Endothelial cell of umbilical vein (primary cell): ENCODE results near the gene TPCN2. TPM values are rescaled to one million over a fixed set of nuclear protein-coding genes. Genes with fewer than 3 reads are reported as not detected.

ENCODE experiments used
- BruUV-seq: library from RNA; stranded (reverse); fragments of 400-500 nt; replicated peaks from 2 replicates; lab custom pipeline; 2021; lab: Mats Ljungman, UMichigan
- CTCF ChIA-PET: fragments of 300-600, 350-600 bp; sonication (Branson Sonifier 250); formaldehyde crosslinking; loops from one replicate; lab custom pipeline; 2021; ENCODE audit warnings: antibody characterized with exemption, inconsistent platforms; lab: Charles Lee
- POLR2A ChIA-PET: fragments of 300-600, 350-600 bp; sonication (Branson Sonifier 250); formaldehyde crosslinking; loops from one replicate; lab custom pipeline; 2021; ENCODE audit warnings: antibody characterized with exemption, inconsistent platforms; lab: Charles Lee
- DNase-seq: peaks from one replicate; pipeline ENCODE4 v3.0.0-alpha.2; 2011; ENCODE audit warnings: low read depth, low spot score
- FAIRE-seq: peaks from 2 replicates; lab custom pipeline; 2011; peaks lifted over from hg19 to GRCh38; lab: Jason Lieb, UNC
- H2AFZ ChIP-seq: 2 replicates; pipeline ENCODE4 v1.6.0; 2012; ENCODE audit warnings: low read depth, low read length, control low read depth, inconsistent platforms
- H3K27ac ChIP-seq: 2 replicates; pipeline ENCODE4 v1.5.1; 2011; ENCODE audit warnings: low read depth, mild to moderate bottlenecking, control low read depth, low read length, moderate library complexity; ENCODE audit not compliant: insufficient read depth
- H3K27me3 ChIP-seq, 2 experiments: 2 replicates each; pipeline versions ENCODE4 v1.6.0 to v1.6.1; 2011; ENCODE audit warnings: low read length in 2 of 2, mixed read lengths in 1 of 2; ENCODE audit not compliant: control insufficient read depth in 2 of 2, insufficient read depth in 2 of 2
- H3K36me3 ChIP-seq, 2 experiments: 2 replicates in 1 of 2; 3 replicates in 1 of 2; pipeline ENCODE4 v1.5.1; 2011; ENCODE audit warnings: low read length in 2 of 2, mild to moderate bottlenecking in 1 of 2, moderate library complexity in 1 of 2; ENCODE audit not compliant: control insufficient read depth in 2 of 2, insufficient read depth in 2 of 2; ENCODE audit errors: extremely low read depth in 1 of 2
- H3K4me1 ChIP-seq: 3 replicates; pipeline ENCODE4 v1.5.1; 2011; ENCODE audit warnings: mild to moderate bottlenecking, low read length; ENCODE audit not compliant: control insufficient read depth, insufficient read depth; ENCODE audit errors: extremely low read depth
- H3K4me2 ChIP-seq: 2 replicates; pipeline ENCODE4 v1.6.1; 2011; ENCODE audit warnings: low read length, control low read depth, mixed read lengths; ENCODE audit not compliant: insufficient read depth
- H3K4me3 ChIP-seq, 3 experiments: fragments of 200-600 bp in 1 of 3; sonication (generic), shearing (Covaris generic) in 1 of 3; replicated peaks in 1 of 3; 2 replicates each; pipeline ENCODE4 v1.5.1; 2011 to 2016; ENCODE audit warnings: control low read depth in 3 of 3, low read length in 3 of 3, mild to moderate bottlenecking in 2 of 3, inconsistent platforms in 1 of 3, low read depth in 1 of 3, moderate library complexity in 1 of 3; ENCODE audit not compliant: insufficient read depth in 1 of 3
- H3K79me2 ChIP-seq: 2 replicates; pipeline ENCODE4 v1.6.0; 2012; ENCODE audit warnings: low read length, inconsistent platforms; ENCODE audit not compliant: control insufficient read depth, insufficient read depth
- H3K9ac ChIP-seq: replicated peaks from 2 replicates; pipeline ENCODE3; 2011; ENCODE audit warnings: low read length, control low read depth; ENCODE audit not compliant: insufficient read depth; ENCODE audit errors: extremely low read depth
- H3K9me1 ChIP-seq: replicated peaks from 3 replicates; pipeline ENCODE4 v1.6.0; 2011; ENCODE audit warnings: mild to moderate bottlenecking, low read length; ENCODE audit not compliant: control insufficient read depth, insufficient read depth; ENCODE audit errors: extremely low read depth
- H3K9me3 ChIP-seq: replicated peaks from 2 replicates; pipeline ENCODE4 v1.5.1; 2012; ENCODE audit warnings: low read length, inconsistent platforms; ENCODE audit not compliant: control insufficient read depth, insufficient read depth
- H4K20me1 ChIP-seq: replicated peaks from 2 replicates; pipeline ENCODE3; 2011; ENCODE audit warnings: mild to moderate bottlenecking, low read length; ENCODE audit not compliant: control insufficient read depth, insufficient read depth; ENCODE audit errors: extremely low read depth
- EZH2 ChIP-seq: IDR thresholded peaks from 2 replicates; pipeline ENCODE4 v1.6.1; 2012; ENCODE audit warnings: borderline replicate concordance, low read depth, mild to moderate bottlenecking, moderate library complexity, low read length, inconsistent platforms; ENCODE audit not compliant: severe bottlenecking
- FOS ChIP-seq: IDR thresholded peaks from 2 replicates; pipeline ENCODE4 v1.6.1; 2011; ENCODE audit warnings: mild to moderate bottlenecking, low read length, moderate library complexity, borderline replicate concordance; ENCODE audit not compliant: insufficient read depth
- GATA2 ChIP-seq: IDR thresholded peaks from 2 replicates; pipeline ENCODE4 v1.7.0; 2011; ENCODE audit warnings: low read depth, mild to moderate bottlenecking, moderate library complexity, mixed read lengths, low read length; ENCODE audit not compliant: insufficient read length, insufficient read depth
- JUN ChIP-seq: IDR thresholded peaks from 2 replicates; pipeline ENCODE4 v1.6.1; 2011; ENCODE audit warnings: borderline replicate concordance, low read depth; ENCODE audit not compliant: insufficient read length, insufficient read depth
- MYC ChIP-seq: IDR thresholded peaks from one replicate; pipeline ENCODE4 v1.6.1; 2011; ENCODE audit warnings: mild to moderate bottlenecking, low read depth, low read length
- POLR2A ChIP-seq: IDR thresholded peaks from 2 replicates; pipeline ENCODE4 v1.6.1; 2012; ENCODE audit warnings: low read depth, mild to moderate bottlenecking, control low read depth, low read length
- POLR2AphosphoS5 ChIP-seq: IDR thresholded peaks from 2 replicates; pipeline ENCODE4 v1.6.1; 2012; ENCODE audit warnings: low read depth, mild to moderate bottlenecking, control low read depth, low read length, moderate library complexity; ENCODE audit not compliant: insufficient read depth
- dilution Hi-C: fragments of 300-500 bp; cut with MboI; formaldehyde crosslinking; loops from one replicate; pipeline ENCODE4 v1.15.0; 2019; ENCODE audit warnings: low sequenced_read_pairs; ENCODE audit not compliant: extremely low pct_ligation_motif_present
- intact Hi-C: fragments of 100-400 bp; cut with micrococcal nuclease; formaldehyde crosslinking; loops from one replicate; pipeline ENCODE4 v1.10.0; 2022
- polyA plus RNA-seq, 4 experiments: library from polyadenylated mRNA; depleted of rRNA in 3 of 4; stranded (reverse) in 3 of 4; unstranded in 1 of 4; fragments of >200 nt; gene quantifications; 2 replicates each; pipeline versions ENCODE4 v1.2.1 to v1.2.3, GENCODE V29; 2011 to 2012; ENCODE audit warnings: missing spikeins in 1 of 4
- total RNA-seq: library from RNA; stranded (reverse); gene quantifications from 2 replicates; pipeline ENCODE4 v1.2.3, GENCODE V29; 2021
- TF ChIP-seq, protein P1 (sequence below), 2 donors: IDR thresholded peaks; 1 replicate in 1 of 2; 2 replicates in 1 of 2; pipeline ENCODE4 v1.5.1; 2011; ENCODE audit warnings: low read length in 2 of 2, mild to moderate bottlenecking in 2 of 2, moderate library complexity in 2 of 2, control low read depth in 1 of 2, inconsistent platforms in 1 of 2, low read depth in 1 of 2; ENCODE audit not compliant: insufficient read depth in 1 of 2; ENCODE audit errors: extremely low read depth in 1 of 2
- TF ChIP-seq, protein P2 (sequence below): IDR thresholded peaks from 2 replicates; pipeline ENCODE4 v1.6.1; 2011; ENCODE audit not compliant: insufficient read depth, insufficient read length

The TPCN2 gene
- total and polyA plus RNA-seq, 2 donors (not counting 3 experiments of a cell fraction or from before 2014, with no cell fraction given) = 10.3 to 13.4 TPM

DNA sequence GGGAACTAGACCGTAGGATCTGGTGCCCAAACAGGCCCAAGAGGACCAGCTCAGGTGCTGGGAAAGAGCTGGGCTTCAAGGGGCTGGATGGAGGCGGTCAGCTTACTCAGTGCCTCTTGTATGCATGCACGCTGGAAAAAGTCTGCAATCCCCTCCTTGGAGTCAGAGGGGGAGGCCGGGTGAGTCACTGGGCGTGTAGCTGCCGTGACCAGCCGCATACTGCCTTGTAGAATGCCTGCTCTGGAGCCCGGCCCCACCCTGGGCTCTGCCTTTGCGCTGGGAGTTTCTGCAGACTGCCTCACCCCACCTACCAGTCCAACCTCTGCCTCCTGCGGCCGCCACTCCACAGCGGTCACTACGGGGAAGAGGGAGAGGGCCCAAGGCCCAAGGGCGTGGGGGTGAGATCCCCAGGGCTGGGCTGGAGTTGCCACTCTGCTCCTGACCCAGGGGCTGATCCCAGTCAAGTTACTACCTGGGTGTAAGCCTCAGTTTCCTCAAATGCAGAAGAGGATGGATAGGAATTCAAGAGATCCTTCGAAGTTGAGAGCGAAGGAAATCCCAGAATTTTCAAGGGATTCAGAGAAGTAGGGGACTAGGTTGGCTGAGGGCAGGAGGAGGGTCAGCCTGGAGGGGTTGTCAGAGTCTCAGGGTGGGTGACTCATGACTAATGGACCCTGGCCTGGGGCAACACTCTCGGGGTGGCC, 39.8 kb upstream of the TPCN2 start:
- peak; percentile 51 for DNase-seq

More for the DNA sequence above, 39.8 kb upstream of the TPCN2 start:
- POLR2A ChIA-PET = no interaction called here
- intact Hi-C loops = no loop called here
- CTCF ChIA-PET = no interaction called here
- Histone ChIP-seq H3K9ac (no peak overlapping the region), H3K36me3 (no peaks in the 10 kb centered on the region), H3K4me3 (no peak overlapping the region), H3K79me2 (no peaks in the 10 kb centered on the region), H3K9me3 (no peaks in the 10 kb centered on the region), H3K4me2 (no peak overlapping the region), H3K27me3 (peaks cover 24 to 38% of the 10 kb centered on the region in 2 experiments), H4K20me1 (no peaks in the 10 kb centered on the region), H3K27ac (no peak overlapping the region), H2AFZ (no peak overlapping the region), H3K4me1 (no peaks in the 10 kb centered on the region), H3K9me1 (no peaks in the 10 kb centered on the region)
- no TSS peak for BruUV-seq
- dilution Hi-C loops = no loop called here
- peak; percentile 63 for FAIRE-seq
- TF ChIP-seq, protein P1, sequence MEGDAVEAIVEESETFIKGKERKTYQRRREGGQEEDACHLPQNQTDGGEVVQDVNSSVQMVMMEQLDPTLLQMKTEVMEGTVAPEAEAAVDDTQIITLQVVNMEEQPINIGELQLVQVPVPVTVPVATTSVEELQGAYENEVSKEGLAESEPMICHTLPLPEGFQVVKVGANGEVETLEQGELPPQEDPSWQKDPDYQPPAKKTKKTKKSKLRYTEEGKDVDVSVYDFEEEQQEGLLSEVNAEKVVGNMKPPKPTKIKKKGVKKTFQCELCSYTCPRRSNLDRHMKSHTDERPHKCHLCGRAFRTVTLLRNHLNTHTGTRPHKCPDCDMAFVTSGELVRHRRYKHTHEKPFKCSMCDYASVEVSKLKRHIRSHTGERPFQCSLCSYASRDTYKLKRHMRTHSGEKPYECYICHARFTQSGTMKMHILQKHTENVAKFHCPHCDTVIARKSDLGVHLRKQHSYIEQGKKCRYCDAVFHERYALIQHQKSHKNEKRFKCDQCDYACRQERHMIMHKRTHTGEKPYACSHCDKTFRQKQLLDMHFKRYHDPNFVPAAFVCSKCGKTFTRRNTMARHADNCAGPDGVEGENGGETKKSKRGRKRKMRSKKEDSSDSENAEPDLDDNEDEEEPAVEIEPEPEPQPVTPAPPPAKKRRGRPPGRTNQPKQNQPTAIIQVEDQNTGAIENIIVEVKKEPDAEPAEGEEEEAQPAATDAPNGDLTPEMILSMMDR (IDR thresholded peaks at IDR 0.05; ENCODE audit: extremely low read depth in 1 of 2, insufficient read depth in 1 of 2, low read depth in 1 of 2, low read length in 2 of 2) = no peak
- TF ChIP-seq FOS = no peak
- no peak for TF ChIP-seq JUN
- TF ChIP-seq POLR2A = no peak
- TF ChIP-seq GATA2 = no peak
- no peak for TF ChIP-seq EZH2
- TF ChIP-seq, protein P2, sequence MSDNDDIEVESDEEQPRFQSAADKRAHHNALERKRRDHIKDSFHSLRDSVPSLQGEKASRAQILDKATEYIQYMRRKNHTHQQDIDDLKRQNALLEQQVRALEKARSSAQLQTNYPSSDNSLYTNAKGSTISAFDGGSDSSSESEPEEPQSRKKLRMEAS = no peak
- no peak for TF ChIP-seq MYC
- TF ChIP-seq POLR2AphosphoS5 = no peak
